ENCODE results near the gene PARD6A.
A peak's percentile ranks its signal among the peaks of the same experiment; 100 is the strongest.

PARD6A gene
- total RNA-seq: 10.3 reads per million, percentile 32 among the genes with 10 or more reads in this experiment

GRCh38 chr16:67660564-67661028, at the start of gene PARD6A:
Gene PARD6A, plus strand, starts transcription at chr16:67660960. Its CDS starts 79 bp downstream, at chr16:67661039.
- peak; percentile 94 for DNase-seq

DNA sequence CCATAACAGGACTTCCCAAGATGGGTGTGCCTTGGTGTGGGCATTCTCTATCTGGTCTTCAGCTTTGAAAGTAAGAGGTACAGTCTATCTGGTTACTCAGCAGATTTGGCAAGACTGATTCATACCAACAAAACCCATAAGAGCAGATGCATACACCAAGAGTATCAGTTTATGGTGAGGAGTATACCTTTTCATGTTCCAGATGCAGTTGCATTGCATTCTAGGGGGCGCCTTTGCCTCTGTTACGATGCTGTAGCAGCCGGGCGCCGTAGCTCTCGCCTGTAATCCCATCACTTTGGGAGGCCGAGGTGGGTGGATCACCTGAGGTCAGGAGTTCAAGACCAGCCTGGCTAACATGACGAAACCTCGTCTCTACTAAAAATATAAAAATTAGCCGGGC, 47.0 kb upstream of the PARD6A start:
- no peak for DNase-seq

DNA sequence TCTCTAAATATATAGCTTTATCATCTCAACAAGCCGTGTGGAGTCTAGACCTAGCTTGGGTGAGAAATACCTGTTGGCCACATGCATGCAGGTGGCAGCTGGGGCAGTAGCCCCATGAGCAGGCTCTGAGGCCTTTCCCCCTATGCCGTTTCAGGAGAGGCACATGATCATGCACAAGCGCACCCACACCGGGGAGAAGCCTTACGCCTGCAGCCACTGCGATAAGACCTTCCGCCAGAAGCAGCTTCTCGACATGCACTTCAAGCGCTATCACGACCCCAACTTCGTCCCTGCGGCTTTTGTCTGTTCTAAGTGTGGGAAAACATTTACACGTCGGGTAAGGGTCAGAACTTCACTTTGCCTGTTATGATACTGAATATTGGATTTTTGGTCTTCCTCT, 32.5 kb upstream of the PARD6A start:
- DNase-seq: no peak

DNA sequence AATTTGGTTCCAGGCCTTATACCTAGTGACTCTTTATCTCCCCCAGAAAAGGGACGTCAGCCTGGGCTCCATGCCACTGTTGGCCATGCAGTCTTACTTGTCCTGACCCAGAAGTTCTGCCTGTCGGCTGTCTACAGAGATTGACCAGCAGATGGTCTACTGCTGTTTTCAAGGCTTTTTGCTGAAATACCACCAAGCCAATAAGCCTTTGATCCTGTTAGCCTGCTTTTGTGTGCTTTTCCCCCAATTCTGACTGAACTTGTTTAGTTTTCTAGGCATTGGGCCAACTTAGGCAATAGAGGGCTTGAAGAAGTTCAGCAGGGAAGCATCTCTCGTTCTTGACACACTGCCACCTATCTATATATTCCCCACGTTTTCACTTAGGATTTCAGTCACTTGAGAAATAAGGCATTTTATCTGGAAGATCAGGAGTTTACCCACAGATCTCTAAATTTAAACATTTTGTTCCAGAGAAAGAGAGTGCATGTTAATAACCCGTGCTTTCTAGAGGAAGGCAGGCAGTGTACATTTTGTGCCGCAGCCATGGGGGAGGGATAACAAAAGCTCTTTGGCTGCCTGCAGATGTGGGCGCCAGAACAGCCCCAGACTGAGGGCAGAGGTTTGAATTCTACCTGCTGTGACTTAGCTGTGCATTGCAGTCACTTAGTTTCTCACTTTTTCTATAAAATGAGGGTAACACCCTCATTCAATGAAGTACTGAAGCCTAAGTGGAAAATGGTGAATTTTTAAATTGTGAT, 28.2 kb upstream of the PARD6A start:
- DNase-seq: no peak

GRCh38 chr16:67636713-67637112, 24.0 kb upstream of the PARD6A start:
- DNase-seq: no peak

- no peak for DNase-seq
These were observed 23.1 kb upstream of the PARD6A start for GRCh38 chr16:67637625-67638024.

GRCh38 chr16:67641779-67642708, 18.7 kb upstream of the PARD6A start:
- DNase-seq: no peak

DNA sequence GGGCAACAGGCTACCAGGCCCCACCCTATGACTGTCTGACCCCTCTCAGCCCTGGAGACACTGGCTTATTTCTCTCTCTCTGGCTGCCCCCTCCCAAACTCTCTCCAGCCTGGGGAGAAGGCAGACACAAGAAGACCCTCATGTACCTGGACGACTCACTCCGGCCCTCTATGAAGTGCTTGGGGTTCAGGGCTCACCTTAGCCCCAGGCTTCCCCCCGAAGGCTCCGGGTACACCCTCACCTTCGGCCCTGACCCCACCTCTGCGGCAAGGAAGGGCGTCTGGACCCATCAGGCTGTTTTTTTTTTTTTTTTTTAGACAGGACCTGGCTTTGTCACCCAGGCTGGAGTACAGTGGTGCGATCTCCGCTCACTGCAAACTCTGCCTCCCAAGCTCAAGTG, 16.7 kb upstream of the PARD6A start:
- DNase-seq: no peak

- no peak for DNase-seq
These were observed 15.2 kb upstream of the PARD6A start for GRCh38 chr16:67645397-67646121.

GRCh38 chr16:67647111-67647651, 13.6 kb upstream of the PARD6A start:
- no peak for DNase-seq

GRCh38 chr16:67647681-67648080, 13.1 kb upstream of the PARD6A start:
- no peak for DNase-seq

DNA sequence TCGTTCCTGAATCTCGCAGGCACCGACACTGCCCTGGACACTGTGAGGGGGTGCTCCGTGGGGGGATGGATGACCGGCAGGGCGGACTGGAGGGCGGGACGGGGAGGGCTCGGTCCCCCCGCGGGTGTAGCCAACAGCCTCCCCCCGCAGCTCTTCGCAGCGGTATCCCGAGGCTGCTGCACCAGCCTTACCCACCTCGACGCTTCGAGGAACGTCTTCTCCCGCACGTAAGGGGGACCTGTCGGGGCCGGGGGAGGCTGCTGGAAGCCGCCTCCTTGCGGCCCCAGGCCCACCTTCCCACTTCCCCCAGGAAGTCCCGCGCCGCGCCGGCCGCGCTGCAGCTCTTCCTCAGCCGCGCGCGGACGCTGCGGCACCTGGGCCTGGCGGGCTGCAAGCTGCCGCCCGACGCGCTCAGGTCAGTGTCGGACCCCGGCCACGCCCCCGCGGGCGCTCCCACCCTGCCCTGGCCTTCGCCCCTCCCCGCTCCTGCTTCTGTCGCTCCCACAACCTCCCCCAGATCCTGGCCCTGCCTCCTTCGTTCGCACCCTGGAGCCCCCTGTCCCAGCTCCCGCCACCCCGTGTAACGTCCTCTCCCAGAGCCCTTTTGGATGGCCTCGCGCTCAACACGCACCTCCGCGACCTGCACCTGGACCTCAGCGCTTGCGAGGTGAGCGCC, 12.5 kb upstream of the PARD6A start:
- no peak for DNase-seq

- no peak for DNase-seq
These were observed 11.9 kb upstream of the PARD6A start for GRCh38 chr16:67648764-67649407.

DNA sequence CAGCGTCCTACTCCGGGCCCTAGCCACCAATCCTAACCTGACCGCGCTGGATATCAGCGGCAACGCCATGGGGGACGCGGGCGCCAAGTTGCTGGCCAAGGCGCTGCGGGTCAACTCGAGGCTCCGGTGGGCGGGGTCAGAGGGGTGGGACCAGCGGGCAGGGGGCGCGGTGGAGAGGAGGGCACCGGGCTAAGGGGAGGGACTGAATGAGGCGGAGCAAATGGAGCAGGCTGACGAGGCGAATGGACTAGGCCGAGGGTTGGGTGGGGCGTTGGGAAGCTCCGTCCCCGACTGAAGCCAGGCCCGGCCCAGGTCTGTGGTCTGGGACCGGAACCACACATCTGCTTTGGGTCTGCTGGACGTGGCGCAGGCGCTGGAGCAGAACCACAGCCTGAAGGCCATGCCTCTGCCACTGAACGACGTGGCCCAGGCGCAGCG, 11.2 kb upstream of the PARD6A start:
- DNase-seq: no peak

- DNase-seq: no peak
These were observed 10.7 kb upstream of the PARD6A start for GRCh38 chr16:67650023-67650422.

DNA sequence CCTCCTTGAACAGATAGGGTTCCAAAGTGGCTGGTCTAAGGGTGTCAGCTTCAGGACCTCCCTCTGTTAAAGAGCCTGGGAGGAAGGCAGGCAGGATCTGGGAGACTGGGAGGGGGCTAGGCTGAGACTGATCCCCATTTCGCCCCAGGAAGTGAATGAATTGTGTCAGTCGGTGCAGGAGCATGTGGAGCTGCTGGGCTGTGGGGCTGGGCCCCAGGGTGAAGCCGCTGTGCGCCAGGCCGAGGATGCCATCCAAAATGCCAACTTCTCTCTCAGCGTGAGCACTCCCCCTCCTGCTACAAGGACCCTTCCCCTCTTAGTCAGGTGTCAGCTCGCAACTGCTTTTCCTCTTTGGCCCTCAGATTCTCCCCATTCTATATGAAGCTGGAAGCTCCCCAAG, 9.7 kb upstream of the PARD6A start:
- DNase-seq: no peak

- no peak for DNase-seq
These were observed 8.9 kb upstream of the PARD6A start for GRCh38 chr16:67651847-67652246.

GRCh38 chr16:67652578-67653127, 8.1 kb upstream of the PARD6A start:
- DNase-seq: no peak

GRCh38 chr16:67653128-67653788, 7.5 kb upstream of the PARD6A start:
- no peak for DNase-seq

DNA sequence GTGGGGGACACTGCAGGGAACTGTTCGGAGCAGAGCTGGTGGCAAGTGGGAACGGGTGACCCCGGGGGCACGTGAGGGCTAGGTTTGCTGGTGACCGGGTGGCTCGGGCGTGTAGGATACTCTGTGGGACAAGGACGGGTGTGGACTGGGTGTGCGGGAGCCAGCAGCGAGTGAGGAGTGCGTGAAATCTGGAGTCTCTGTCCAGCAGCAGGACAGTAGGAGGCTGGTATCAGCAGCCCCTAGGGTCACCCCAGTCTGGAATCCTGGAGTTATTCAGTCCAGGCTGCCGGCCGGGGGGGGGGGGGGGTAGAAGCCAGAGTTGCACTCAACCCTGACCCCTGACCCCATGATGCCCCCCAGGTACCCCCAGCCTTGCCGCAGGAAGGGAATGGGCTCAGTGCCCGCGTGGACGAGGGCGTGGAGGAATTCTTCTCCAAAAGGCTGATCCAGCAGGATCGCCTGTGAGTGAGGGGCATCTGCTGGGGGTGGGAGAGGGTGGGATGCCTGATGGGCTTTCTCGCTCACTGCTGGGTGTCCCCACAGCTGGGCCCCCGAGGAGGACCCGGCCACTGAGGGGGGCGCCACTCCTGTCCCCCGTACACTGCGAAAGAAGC, 6.9 kb upstream of the PARD6A start:
- DNase-seq: no peak
